Panc1 (cell line): ENCODE results near the gene TBC1D22A.

Experiments used
- CTCF ChIP-seq: fragments of 450-650 bp; IDR thresholded peaks from 2 replicates; pipeline ENCODE4 v1.5.1; 2017; ENCODE audit warnings: mild to moderate bottlenecking
- POLR2AphosphoS5 ChIP-seq: IDR thresholded peaks from 2 replicates; pipeline ENCODE4 v1.6.1; 2012; ENCODE audit warnings: mild to moderate bottlenecking, low read depth, low read length, moderate library complexity
- SIN3A ChIP-seq: IDR thresholded peaks from 2 replicates; pipeline ENCODE4 v1.6.1; 2012; ENCODE audit warnings: low read depth, mild to moderate bottlenecking, low read length, moderate library complexity, borderline replicate concordance; ENCODE audit not compliant: insufficient read depth
- TCF7L2 ChIP-seq: IDR thresholded peaks from 2 replicates; pipeline ENCODE4 v1.6.1; 2011; ENCODE audit warnings: mild to moderate bottlenecking, low read depth, low read length, inconsistent platforms

DNA sequence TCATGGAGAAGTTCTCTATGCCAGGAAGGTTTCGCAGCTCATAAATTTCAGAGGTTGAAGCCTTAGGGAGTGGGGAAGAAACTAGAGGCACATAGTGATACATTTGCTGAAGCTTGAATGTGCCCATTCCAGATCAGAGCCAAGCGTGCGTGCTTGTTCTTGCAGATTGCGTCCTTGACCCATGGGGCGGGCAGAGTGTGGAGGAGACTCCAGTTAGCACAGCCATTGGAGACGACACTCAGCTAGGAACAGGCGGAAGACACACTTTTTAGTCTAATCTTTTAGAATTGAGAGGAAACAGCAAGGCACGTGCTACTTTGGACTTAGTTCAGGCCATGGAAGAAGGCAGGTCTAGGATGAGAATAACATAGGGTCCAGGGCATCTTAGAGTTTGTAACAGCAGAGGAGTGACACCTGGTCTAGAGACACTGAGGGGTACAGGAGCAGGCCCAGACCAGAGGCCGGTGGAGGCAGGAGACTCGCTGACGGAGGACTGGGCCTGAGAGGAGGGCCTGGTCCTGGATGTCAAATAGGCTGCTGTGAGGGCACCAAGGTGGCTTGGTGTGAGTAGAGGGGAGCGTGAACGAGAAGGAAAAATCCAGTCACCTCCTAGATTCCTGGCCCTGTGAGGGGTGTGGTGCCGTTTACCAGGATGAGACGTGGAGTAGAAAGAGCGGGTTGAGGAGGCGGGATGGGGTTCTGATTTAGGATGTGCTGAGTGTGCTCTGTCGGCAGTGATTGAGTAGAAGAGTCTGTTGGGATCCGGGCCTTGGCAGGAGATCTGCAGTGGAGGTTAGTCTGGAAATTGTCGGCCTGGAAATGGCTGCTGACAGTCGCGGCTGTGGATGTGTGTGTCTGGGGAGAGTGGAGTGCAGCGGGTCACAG is 154.7 kb downstream of the TBC1D22A start:
- TF ChIP-seq CTCF (no peak), POLR2AphosphoS5 (no peak), TCF7L2 (no peak), SIN3A (no peak)
